WTC11 (cell line): ENCODE results near the gene PTPRC. TPM values are rescaled to one million over a fixed set of nuclear protein-coding genes. Genes with fewer than 3 reads are reported as not detected.

ENCODE experiments used
- ATAC-seq: fragments of 200-7000 bp; cut with Tn5 transposase; 2 replicates; pipeline ENCODE4 v1.10.0; 2021; ENCODE audit warnings: mild to moderate bottlenecking, moderate library complexity
- CTCF ChIA-PET: fragments of 300-600 bp; sonication (Branson Sonifier 250); formaldehyde crosslinking; loops from one replicate; lab custom pipeline; 2021; ENCODE audit warnings: antibody characterized with exemption; lab: Charles Lee
- POLR2A ChIA-PET: fragments of 350-600 bp; sonication (Branson Sonifier 250); formaldehyde crosslinking; loops from one replicate; lab custom pipeline; 2021; ENCODE audit warnings: antibody characterized with exemption; lab: Charles Lee
- DNase-seq: peaks from one replicate; pipeline ENCODE4 v3.0.0; 2021; ENCODE audit warnings: low spot score
- H3K27ac Mint-ChIP-seq: 2 replicates; pipeline ENCODE4 v1.8.0; 2021; ENCODE audit warnings: mixed read lengths
- H3K27me3 Mint-ChIP-seq: 2 replicates; pipeline ENCODE4 v1.8.0; 2021; ENCODE audit warnings: low read depth, mild to moderate bottlenecking, moderate library complexity, mixed read lengths
- H3K36me3 Mint-ChIP-seq: 2 replicates; pipeline ENCODE4 v1.8.0; 2021; ENCODE audit warnings: mixed read lengths
- H3K4me1 Mint-ChIP-seq: 2 replicates; pipeline ENCODE4 v1.8.0; 2022; ENCODE audit warnings: mixed read lengths
- H3K4me3 Mint-ChIP-seq: 2 replicates; pipeline ENCODE4 v1.8.0; 2021; ENCODE audit warnings: mild to moderate bottlenecking, moderate library complexity, mixed read lengths
- H3K9me3 Mint-ChIP-seq: 2 replicates; pipeline ENCODE4 v1.8.0; 2021; ENCODE audit warnings: mixed read lengths
- ATF1 ChIP-seq: sonication (generic); formaldehyde crosslinking; IDR thresholded peaks from 2 replicates; pipeline ENCODE4 v1.8.1; 2023; ENCODE audit warnings: mild to moderate bottlenecking, moderate library complexity, missing genetic modification reagents
- CREB1 ChIP-seq: sonication (generic); formaldehyde crosslinking; IDR thresholded peaks from 2 replicates; pipeline ENCODE4 v1.8.0; 2023; ENCODE audit warnings: mild to moderate bottlenecking, missing genetic modification reagents
- FOXJ3 ChIP-seq: sonication (generic); formaldehyde crosslinking; IDR thresholded peaks from 2 replicates; pipeline ENCODE4 v1.9.0; 2021; ENCODE audit warnings: missing genetic modification reagents, mild to moderate bottlenecking, borderline replicate concordance
- GRHL2 ChIP-seq: fragments of 250-450 bp; sonication (Bioruptor Pico); IDR thresholded peaks from 2 replicates; pipeline ENCODE4 v1.8.0; 2022; ENCODE audit warnings: mild to moderate bottlenecking, moderate library complexity; ENCODE audit not compliant: insufficient replicate concordance, severe bottlenecking
- JAZF1 ChIP-seq: fragments of 250-450 bp; sonication (Bioruptor Pico); IDR thresholded peaks from 2 replicates; pipeline ENCODE4 v1.9.0; 2021; ENCODE audit warnings: moderate library complexity, mild to moderate bottlenecking, inconsistent platforms
- JUN ChIP-seq: sonication (generic); formaldehyde crosslinking; IDR thresholded peaks from 2 replicates; pipeline ENCODE4 v1.8.0; 2023; ENCODE audit warnings: mild to moderate bottlenecking, missing genetic modification reagents
- KAT7 ChIP-seq: sonication (generic); formaldehyde crosslinking; IDR thresholded peaks from 2 replicates; pipeline ENCODE4 v1.8.1; 2023; ENCODE audit warnings: missing genetic modification reagents, mild to moderate bottlenecking, borderline replicate concordance
- NFATC4 ChIP-seq: fragments of 250-450 bp; sonication (Bioruptor Pico); IDR thresholded peaks from 2 replicates; pipeline ENCODE4 v1.9.0; 2021; ENCODE audit warnings: mild to moderate bottlenecking
- OVOL2 ChIP-seq: fragments of 250-450 bp; sonication (Bioruptor Pico); IDR thresholded peaks from 2 replicates; pipeline ENCODE4 v1.9.0; 2021; ENCODE audit warnings: mild to moderate bottlenecking, borderline replicate concordance
- RELA ChIP-seq: sonication (generic); formaldehyde crosslinking; IDR thresholded peaks from 2 replicates; pipeline ENCODE4 v1.8.1; 2022; ENCODE audit warnings: missing genetic modification reagents, mild to moderate bottlenecking, borderline replicate concordance
- TP53 ChIP-seq: sonication (generic); formaldehyde crosslinking; IDR thresholded peaks from 2 replicates; pipeline ENCODE4 v1.8.1; 2023; ENCODE audit warnings: mild to moderate bottlenecking, missing genetic modification reagents
- ZNF317 ChIP-seq: sonication (generic); formaldehyde crosslinking; IDR thresholded peaks from 2 replicates; pipeline ENCODE4 v1.8.1; 2023; ENCODE audit warnings: low read depth, mild to moderate bottlenecking, moderate library complexity, missing genetic modification reagents, borderline replicate concordance
- total RNA-seq: library from RNA; stranded (reverse); gene quantifications from 3 replicates; pipeline ENCODE4 v1.2.3, GENCODE V29; 2021
- TF ChIP-seq, protein P1 (sequence below): sonication (generic); formaldehyde crosslinking; IDR thresholded peaks from 2 replicates; pipeline ENCODE4 v1.8.0; 2022; ENCODE audit warnings: mild to moderate bottlenecking, missing genetic modification reagents
- TF ChIP-seq, protein P2 (sequence below): sonication (generic); formaldehyde crosslinking; IDR thresholded peaks from 2 replicates; pipeline ENCODE4 v1.8.1; 2022; ENCODE audit warnings: low read depth, missing genetic modification reagents, borderline replicate concordance
- TF ChIP-seq, protein P3 (sequence below): fragments of 250-450 bp; sonication (Bioruptor Pico); IDR thresholded peaks from 2 replicates; pipeline ENCODE4 v2.1.2; 2022; ENCODE audit warnings: mild to moderate bottlenecking, moderate library complexity
- TF ChIP-seq, protein P4 (sequence below): sonication (generic); formaldehyde crosslinking; IDR thresholded peaks from 2 replicates; pipeline ENCODE4 v1.8.1; 2023; ENCODE audit warnings: mild to moderate bottlenecking, missing genetic modification reagents, borderline replicate concordance
- TF ChIP-seq, protein P5 (sequence below): sonication (generic); formaldehyde crosslinking; IDR thresholded peaks from 2 replicates; pipeline ENCODE4 v1.8.0; 2023; ENCODE audit warnings: mild to moderate bottlenecking, missing genetic modification reagents
- TF ChIP-seq, protein P6 (sequence below): sonication (generic); formaldehyde crosslinking; IDR thresholded peaks from 2 replicates; pipeline ENCODE4 v1.8.0; 2022; ENCODE audit warnings: mild to moderate bottlenecking, missing genetic modification reagents
- TF ChIP-seq, protein P7 (sequence below): sonication (generic); formaldehyde crosslinking; IDR thresholded peaks from 2 replicates; pipeline ENCODE4 v1.8.1; 2023; ENCODE audit warnings: mild to moderate bottlenecking, missing genetic modification reagents, moderate library complexity

Gene PTPRC
- total RNA-seq, 1 experiment from 2014 or later: 1.4 TPM

DNA sequence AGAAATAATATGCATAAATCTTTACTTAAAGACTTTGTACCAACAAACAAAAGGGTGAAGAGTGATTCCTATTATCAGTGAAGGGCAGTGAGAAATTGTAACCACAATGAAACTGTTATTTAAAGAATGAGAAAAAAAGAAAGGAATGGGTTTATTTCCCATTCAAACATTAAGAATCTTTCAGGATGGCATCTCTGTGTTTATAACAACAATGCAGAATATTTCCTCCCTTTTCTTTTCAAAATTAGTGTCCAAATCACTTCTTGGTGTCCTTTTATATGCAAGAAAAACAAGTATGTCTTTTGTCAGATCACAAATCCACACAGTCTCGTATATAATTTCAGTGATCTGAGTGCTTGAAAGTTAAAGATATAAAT, 61.2 kb downstream of the PTPRC start:
- no peak for ATAC-seq
- H3K9me3 Mint-ChIP-seq: no peaks in the 10 kb centered on the region
- no peak for TF ChIP-seq JAZF1 (CRISPR knock-in tag)
- TF ChIP-seq, protein P1, sequence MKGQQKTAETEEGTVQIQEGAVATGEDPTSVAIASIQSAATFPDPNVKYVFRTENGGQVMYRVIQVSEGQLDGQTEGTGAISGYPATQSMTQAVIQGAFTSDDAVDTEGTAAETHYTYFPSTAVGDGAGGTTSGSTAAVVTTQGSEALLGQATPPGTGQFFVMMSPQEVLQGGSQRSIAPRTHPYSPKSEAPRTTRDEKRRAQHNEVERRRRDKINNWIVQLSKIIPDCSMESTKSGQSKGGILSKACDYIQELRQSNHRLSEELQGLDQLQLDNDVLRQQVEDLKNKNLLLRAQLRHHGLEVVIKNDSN: no peak
- TF ChIP-seq, protein P2, sequence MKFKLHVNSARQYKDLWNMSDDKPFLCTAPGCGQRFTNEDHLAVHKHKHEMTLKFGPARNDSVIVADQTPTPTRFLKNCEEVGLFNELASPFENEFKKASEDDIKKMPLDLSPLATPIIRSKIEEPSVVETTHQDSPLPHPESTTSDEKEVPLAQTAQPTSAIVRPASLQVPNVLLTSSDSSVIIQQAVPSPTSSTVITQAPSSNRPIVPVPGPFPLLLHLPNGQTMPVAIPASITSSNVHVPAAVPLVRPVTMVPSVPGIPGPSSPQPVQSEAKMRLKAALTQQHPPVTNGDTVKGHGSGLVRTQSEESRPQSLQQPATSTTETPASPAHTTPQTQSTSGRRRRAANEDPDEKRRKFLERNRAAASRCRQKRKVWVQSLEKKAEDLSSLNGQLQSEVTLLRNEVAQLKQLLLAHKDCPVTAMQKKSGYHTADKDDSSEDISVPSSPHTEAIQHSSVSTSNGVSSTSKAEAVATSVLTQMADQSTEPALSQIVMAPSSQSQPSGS (CRISPR knock-in tag): no peak
- TF ChIP-seq, protein P3, sequence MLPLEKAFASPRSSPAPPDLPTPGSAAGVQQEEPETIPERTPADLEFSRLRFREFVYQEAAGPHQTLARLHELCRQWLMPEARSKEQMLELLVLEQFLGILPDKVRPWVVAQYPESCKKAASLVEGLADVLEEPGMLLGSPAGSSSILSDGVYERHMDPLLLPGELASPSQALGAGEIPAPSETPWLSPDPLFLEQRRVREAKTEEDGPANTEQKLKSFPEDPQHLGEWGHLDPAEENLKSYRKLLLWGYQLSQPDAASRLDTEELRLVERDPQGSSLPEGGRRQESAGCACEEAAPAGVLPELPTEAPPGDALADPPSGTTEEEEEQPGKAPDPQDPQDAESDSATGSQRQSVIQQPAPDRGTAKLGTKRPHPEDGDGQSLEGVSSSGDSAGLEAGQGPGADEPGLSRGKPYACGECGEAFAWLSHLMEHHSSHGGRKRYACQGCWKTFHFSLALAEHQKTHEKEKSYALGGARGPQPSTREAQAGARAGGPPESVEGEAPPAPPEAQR (CRISPR knock-in tag): no peak
- no peak for TF ChIP-seq ATF1 (CRISPR knock-in tag)
- TF ChIP-seq, protein P4, sequence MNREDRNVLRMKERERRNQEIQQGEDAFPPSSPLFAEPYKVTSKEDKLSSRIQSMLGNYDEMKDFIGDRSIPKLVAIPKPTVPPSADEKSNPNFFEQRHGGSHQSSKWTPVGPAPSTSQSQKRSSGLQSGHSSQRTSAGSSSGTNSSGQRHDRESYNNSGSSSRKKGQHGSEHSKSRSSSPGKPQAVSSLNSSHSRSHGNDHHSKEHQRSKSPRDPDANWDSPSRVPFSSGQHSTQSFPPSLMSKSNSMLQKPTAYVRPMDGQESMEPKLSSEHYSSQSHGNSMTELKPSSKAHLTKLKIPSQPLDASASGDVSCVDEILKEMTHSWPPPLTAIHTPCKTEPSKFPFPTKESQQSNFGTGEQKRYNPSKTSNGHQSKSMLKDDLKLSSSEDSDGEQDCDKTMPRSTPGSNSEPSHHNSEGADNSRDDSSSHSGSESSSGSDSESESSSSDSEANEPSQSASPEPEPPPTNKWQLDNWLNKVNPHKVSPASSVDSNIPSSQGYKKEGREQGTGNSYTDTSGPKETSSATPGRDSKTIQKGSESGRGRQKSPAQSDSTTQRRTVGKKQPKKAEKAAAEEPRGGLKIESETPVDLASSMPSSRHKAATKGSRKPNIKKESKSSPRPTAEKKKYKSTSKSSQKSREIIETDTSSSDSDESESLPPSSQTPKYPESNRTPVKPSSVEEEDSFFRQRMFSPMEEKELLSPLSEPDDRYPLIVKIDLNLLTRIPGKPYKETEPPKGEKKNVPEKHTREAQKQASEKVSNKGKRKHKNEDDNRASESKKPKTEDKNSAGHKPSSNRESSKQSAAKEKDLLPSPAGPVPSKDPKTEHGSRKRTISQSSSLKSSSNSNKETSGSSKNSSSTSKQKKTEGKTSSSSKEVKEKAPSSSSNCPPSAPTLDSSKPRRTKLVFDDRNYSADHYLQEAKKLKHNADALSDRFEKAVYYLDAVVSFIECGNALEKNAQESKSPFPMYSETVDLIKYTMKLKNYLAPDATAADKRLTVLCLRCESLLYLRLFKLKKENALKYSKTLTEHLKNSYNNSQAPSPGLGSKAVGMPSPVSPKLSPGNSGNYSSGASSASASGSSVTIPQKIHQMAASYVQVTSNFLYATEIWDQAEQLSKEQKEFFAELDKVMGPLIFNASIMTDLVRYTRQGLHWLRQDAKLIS (CRISPR knock-in tag): no peak
- TF ChIP-seq, protein P5, sequence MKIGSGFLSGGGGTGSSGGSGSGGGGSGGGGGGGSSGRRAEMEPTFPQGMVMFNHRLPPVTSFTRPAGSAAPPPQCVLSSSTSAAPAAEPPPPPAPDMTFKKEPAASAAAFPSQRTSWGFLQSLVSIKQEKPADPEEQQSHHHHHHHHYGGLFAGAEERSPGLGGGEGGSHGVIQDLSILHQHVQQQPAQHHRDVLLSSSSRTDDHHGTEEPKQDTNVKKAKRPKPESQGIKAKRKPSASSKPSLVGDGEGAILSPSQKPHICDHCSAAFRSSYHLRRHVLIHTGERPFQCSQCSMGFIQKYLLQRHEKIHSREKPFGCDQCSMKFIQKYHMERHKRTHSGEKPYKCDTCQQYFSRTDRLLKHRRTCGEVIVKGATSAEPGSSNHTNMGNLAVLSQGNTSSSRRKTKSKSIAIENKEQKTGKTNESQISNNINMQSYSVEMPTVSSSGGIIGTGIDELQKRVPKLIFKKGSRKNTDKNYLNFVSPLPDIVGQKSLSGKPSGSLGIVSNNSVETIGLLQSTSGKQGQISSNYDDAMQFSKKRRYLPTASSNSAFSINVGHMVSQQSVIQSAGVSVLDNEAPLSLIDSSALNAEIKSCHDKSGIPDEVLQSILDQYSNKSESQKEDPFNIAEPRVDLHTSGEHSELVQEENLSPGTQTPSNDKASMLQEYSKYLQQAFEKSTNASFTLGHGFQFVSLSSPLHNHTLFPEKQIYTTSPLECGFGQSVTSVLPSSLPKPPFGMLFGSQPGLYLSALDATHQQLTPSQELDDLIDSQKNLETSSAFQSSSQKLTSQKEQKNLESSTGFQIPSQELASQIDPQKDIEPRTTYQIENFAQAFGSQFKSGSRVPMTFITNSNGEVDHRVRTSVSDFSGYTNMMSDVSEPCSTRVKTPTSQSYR (CRISPR knock-in tag): no peak
- no peak for TF ChIP-seq NFATC4 (CRISPR knock-in tag)
- no peak for TF ChIP-seq JUN (CRISPR knock-in tag)
- TF ChIP-seq FOXJ3 (CRISPR knock-in tag): no peak
- no peak for TF ChIP-seq CREB1 (CRISPR knock-in tag)
- TF ChIP-seq ZNF317 (CRISPR knock-in tag): no peak
- no peak for TF ChIP-seq TP53 (CRISPR knock-in tag)
- no peak for TF ChIP-seq KAT7
- TF ChIP-seq, protein P6, sequence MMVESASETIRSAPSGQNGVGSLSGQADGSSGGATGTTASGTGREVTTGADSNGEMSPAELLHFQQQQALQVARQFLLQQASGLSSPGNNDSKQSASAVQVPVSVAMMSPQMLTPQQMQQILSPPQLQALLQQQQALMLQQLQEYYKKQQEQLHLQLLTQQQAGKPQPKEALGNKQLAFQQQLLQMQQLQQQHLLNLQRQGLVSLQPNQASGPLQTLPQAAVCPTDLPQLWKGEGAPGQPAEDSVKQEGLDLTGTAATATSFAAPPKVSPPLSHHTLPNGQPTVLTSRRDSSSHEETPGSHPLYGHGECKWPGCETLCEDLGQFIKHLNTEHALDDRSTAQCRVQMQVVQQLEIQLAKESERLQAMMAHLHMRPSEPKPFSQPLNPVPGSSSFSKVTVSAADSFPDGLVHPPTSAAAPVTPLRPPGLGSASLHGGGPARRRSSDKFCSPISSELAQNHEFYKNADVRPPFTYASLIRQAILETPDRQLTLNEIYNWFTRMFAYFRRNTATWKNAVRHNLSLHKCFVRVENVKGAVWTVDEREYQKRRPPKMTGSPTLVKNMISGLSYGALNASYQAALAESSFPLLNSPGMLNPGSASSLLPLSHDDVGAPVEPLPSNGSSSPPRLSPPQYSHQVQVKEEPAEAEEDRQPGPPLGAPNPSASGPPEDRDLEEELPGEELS (CRISPR knock-in tag): no peak
- no peak for TF ChIP-seq RELA (CRISPR knock-in tag)
- no peak for TF ChIP-seq GRHL2
- TF ChIP-seq, protein P7, sequence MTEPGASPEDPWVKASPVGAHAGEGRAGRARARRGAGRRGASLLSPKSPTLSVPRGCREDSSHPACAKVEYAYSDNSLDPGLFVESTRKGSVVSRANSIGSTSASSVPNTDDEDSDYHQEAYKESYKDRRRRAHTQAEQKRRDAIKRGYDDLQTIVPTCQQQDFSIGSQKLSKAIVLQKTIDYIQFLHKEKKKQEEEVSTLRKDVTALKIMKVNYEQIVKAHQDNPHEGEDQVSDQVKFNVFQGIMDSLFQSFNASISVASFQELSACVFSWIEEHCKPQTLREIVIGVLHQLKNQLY (CRISPR knock-in tag): no peak
- no peak for TF ChIP-seq OVOL2 (CRISPR knock-in tag)
- TF ChIP-seq, all 79 proteins: peak for 0
- peak overlapping the region; percentile 95 for H3K27ac Mint-ChIP-seq
- no peaks in the 10 kb centered on the region for H3K36me3 Mint-ChIP-seq
- H3K27me3 Mint-ChIP-seq: no peaks in the 10 kb centered on the region
- CTCF ChIA-PET: no interaction called here
- H3K4me1 Mint-ChIP-seq: peaks cover 66% of the 10 kb centered on the region
- H3K4me3 Mint-ChIP-seq: peak overlapping the region; percentile 54
- no peak for DNase-seq
- POLR2A ChIA-PET: no interaction called here
